ENCODE data around the gene MAPK9.
A peak's percentile ranks its signal among the peaks of the same experiment; 100 is the strongest.
"Not testable (repeated sequence)": the region's sequence is repeated elsewhere in the genome, so short reads cannot be mapped to it uniquely, and the experiment has no call there.

MAPK9 gene

DNA sequence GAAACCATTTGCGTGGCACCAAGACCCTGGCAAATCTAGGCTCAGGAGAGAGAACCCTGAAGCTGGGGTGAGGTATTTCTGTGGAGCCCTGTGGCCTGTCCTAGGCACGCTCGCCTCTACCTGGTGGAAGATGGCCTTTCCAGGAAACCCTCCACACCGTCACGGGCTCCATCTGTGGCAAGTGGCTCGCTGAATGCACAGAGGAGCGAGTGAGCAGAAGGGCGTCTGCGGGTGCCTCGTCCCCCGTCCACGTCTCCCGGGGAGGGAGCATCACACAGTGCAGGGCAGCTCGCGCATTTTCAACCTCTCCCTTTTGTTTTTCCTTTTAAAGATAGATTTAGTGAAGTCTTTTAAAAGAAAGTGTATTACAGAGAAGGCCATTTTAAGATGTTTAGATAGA, 57.6 kb downstream of the MAPK9 start:
- DNase-seq (ENCODE audit: low spot score), result no peak

- no peak for DNase-seq (ENCODE audit: low spot score)
Measured at GRCh38 chr5:180233729-180234128, 58.2 kb downstream of the MAPK9 start.

DNA sequence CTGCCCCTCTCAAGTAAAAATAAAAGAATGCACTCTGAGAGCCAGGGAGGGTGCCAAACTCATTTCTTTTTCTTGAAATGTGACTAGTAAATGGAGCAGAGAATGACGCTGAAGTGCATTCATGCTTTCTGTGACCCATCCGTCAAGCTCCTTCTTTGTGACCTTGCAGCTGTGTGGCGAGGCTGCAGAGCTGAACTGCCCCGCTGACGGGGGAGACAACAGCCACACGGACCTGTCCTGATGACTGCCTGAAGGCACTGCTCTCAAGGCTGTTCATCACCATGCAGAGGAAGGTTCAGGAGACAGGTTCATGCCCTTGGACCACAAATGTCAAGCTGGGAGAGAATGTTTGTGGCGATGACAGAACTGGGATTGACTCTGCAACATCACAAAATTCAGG, 61.9 kb downstream of the MAPK9 start:
- DNase-seq (ENCODE audit: low spot score), result no peak

- no peak for DNase-seq (ENCODE audit: low spot score)
Measured at GRCh38 chr5:180222056-180222455, 69.8 kb downstream of the MAPK9 start.

- DNase-seq (ENCODE audit: low spot score), result no peak
Measured at GRCh38 chr5:180217797-180218196, 74.1 kb downstream of the MAPK9 start.

DNA sequence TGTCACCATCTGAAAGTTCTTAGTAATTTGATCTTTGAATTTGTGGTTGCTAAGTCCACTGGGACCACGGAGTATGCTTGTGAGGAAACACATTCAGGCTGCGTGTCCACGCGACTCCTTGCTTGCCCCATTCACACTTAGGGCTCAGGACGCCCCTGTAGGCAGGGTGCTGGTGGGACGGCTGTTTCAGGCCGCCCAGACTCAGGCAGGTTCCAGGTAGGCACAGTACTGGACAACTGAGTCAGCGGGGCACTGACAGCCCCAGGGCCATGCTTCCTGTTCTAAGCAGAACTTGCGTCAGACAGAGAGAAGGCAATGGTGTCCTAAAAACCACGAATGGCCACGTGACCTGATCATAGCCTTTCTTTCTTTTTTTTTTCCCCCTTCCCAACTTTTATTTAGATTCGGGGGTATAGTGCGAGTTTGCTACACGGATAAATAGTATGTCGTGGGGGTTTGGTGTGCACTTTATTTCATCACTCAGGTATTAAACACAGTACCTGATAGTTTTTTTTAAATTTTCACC, 75.2 kb downstream of the MAPK9 start:
- DNase-seq (ENCODE audit: low spot score), result no peak

DNA sequence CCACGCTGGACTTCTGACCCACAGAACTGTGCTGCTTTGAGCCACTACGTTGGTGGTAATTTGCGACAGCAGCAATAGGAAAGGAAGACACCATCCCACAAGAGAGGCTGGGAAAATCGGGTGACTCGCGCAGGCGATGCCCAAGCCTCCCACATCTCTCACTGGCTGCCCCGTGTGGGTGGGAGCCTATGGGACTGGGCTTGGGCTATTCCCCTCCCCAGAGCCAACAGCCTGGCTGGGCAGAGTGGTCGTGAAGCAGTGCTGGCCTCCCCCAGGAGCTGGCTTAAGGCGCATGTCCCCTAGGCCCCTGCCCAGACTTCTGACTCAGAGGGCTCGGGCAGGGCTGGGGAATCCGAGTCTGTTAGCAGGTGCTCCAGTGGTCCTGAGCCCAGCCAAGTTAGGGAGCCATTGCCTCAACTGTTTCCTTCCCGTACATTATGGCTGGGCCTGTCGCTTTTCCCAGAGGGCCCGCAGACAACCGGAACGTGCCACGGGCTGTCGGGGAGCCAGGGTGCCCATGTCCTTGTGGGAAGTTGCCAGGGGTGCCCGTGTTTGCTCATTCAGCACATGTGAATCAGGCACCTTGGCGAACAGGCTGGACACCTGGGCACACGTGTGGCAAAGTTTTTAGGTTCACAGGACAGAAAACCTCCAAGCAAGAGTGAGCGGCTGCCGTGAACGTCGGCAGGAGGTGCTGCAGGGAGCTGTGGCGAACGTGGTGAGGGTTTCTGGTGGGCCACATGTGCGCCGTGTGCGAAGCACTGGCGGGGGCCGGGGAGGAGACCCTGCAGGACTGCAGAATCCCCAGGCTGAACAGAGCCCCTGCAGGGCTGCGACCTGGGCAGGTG, 75.9 kb downstream of the MAPK9 start:
- no peak for DNase-seq (ENCODE audit: low spot score)

GRCh38 chr5:180214870-180215770, 76.8 kb downstream of the MAPK9 start:
- no peak for DNase-seq (ENCODE audit: low spot score)

DNA sequence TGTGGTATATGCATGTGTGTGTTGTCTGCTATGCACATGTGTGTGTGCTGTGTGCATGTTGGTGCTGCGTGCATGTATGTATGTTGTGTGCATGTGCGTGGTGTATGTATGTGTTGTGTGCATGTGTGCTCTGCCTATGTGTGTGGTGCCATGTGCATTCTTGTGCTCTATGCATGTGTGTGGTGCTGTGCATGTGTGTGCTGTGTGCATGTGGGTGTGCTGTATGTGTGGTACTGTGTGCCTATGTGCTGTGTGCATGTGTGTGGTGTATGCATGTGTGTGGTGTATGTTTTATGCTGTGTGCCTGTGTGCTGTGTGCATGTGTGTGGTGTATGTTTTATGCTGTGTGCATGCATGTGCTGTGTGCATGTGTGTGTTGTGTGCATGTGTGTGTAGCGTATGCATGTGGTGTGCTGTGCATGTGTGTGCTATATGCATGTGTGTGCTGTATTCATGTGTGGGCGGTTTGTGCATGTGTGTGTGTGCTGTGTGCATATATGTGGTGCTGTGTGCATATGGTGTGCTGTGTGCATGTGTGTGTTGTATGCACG, 78.2 kb downstream of the MAPK9 start:
- no peak for DNase-seq (ENCODE audit: low spot score)

DNA sequence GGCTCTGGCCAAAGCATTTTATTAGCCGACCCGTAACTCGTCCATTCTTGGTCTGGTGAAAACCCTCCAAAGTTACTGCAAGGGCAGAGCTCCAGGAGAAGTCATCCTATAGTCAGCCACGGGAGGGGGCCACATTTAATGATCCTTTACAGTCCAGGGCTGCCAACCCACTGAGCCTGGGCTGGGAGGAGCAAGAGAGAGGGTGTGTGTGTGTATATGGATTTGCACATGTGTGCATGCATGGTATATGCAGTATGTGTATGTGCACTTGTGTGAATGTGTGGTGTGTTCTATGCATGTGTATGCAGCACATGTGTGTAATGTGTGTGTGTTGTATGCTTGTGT, 78.7 kb downstream of the MAPK9 start:
- no peak for DNase-seq (ENCODE audit: low spot score)

GRCh38 chr5:180212363-180213255, 79.3 kb downstream of the MAPK9 start:
- no peak for DNase-seq (ENCODE audit: low spot score)

DNA sequence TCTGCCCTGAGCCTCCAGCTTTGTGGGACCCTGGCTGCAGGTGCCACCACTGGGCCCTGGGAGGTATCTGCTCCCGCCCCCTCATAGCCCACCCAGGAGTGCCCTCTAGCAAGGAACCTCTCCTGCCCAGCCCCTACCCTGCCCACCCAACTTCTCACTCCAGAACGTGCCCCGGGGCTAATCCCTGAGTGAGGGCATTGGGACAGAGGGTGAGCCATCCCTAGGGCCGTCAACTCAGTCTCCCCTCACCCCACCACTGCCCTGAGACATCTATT, 80.2 kb downstream of the MAPK9 start:
- DNase-seq (ENCODE audit: low spot score), result no peak

DNA sequence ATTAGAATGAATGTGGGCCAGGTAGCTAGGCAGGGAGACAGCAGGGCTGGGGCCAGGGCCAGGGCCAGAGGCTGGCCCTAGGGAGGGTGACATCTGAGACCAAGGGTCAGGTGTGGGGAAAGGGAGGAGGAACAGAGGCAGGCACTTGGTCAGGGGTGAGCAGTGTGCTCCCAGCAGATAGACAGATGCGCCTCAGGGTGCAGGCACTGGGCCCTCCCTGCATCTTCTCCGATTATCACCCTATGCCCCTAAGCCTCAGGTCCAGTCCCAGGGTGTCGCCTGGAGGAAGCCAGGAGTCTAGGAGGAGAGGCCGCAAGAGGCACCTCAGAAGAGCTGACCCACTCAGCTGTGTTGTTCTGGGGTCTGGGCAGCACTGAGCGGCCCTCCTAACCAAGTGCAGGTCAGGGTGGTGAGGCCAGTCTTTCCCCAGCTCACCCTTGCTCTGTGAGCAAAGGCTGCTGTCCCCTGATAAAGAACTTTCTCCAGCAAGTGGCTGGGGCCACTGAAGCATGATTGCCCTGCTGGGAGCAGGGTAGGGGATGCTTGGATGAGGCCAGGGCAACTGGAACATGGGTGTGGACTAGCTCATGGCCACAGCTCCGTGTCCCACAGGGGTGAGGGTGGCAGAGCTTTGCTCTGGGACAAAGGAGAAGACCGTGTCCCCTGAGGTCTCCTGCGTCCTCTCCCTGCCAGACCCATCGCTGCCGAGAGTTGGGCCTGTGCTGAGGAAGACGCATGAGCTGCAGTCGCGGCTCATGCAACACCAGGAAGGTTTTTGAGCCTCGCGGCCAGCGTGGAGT, 80.7 kb downstream of the MAPK9 start:
- DNase-seq (ENCODE audit: low spot score), result no peak

DNA sequence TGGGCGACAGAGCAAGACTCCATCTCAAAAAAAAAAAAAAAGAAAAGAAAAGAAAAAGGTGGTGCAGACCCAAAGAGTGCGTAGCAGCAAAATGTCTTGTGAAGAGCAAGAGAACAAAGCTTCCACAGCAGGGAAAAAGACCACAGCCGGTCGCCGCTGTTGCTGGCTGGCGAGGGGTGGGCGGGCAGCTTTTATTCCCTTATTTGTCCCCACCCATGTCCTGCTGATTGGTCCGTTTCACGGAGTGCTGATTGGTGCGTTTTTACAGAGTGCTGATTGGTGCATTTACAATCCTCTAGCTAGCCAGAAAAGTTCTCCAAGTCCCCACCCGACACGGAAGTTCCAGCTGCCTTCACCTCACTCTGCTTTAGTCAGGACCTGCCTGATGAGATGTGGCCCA, 81.8 kb downstream of the MAPK9 start:
- DNase-seq (ENCODE audit: low spot score), result not testable (repeated sequence)

DNA sequence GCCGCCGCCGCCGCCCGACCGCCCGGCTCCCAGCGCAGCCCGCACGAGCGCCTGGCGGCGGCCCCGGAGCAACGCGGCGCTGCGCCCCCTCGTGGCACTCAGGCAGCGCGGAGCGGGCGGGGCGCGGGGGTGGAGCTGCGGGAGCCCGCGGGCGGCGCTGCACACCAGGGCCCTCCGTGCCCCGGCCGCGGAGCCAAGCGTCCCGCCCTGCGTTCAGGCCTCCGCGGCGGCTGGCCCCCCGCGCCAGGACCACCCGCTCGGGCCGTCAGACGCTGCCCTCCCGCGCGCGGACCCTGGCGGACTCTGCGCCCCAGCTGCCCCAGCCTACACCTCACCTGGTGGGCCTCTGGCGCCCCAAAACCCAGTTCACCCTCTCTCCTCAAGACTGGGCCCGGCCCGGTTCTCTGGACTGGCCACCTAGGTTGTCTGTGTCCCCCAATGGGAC, 82.7 kb downstream of the MAPK9 start, which contains the start of gene RASGEF1C:
Gene RASGEF1C (minus strand): TSS at position 75 of the 445 bp plus-strand sequence. CDS start 71,159 bp downstream, outside the sequence.
- peak; percentile 30 for DNase-seq (ENCODE audit: low spot score)

- DNase-seq (ENCODE audit: low spot score), result no peak
Measured at GRCh38 chr5:180208435-180209081, 83.3 kb downstream of the MAPK9 start.

- no peak for DNase-seq (ENCODE audit: low spot score)
Measured at GRCh38 chr5:180208038-180208434, 83.8 kb downstream of the MAPK9 start.

- no peak for DNase-seq (ENCODE audit: low spot score)
Measured at GRCh38 chr5:180207593-180207992, 84.3 kb downstream of the MAPK9 start.

- DNase-seq (ENCODE audit: low spot score), result no peak
Measured at GRCh38 chr5:180206993-180207392, 84.9 kb downstream of the MAPK9 start.

DNA sequence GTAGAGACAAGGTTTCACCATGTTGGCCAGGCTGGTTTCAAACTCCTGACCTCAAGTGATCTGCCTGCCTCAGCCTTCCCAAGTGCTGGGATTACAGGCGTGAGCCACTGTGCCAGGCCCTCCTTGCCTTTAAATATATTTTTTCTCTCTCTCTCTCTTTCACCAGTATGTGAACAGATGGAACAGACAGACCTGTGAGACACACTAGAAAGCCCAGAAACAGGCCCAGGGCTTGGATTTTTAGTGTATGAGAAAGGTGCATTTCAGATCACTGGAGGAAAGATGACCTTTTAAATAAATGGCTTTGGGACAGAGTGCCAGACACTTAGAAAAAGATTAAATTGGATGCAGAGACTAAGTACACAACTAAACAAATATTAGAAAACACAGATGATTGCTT, 86.0 kb downstream of the MAPK9 start:
- no peak for DNase-seq (ENCODE audit: low spot score)

Data from kidney capillary endothelial cell (primary cell).